GM12873 (cell line): ENCODE results near the gene ADCY5.

Experiments
- CTCF ChIP-seq: IDR thresholded peaks from 2 replicates; pipeline ENCODE4 v1.5.1; 2012; ENCODE audit warnings: low read depth, mild to moderate bottlenecking, moderate library complexity, low read length, control low read depth; ENCODE audit not compliant: insufficient read depth; ENCODE audit errors: missing control alignments

Gene ADCY5

GRCh38 chr3:123296261-123296660 is 152.6 kb downstream of the ADCY5 start:
- no peak for TF ChIP-seq CTCF

- TF ChIP-seq CTCF = no peak
These were observed 153.0 kb downstream of the ADCY5 start for GRCh38 chr3:123295901-123296250.

GRCh38 chr3:123295171-123295900 is 153.6 kb downstream of the ADCY5 start:
- TF ChIP-seq CTCF = no peak

GRCh38 chr3:123294296-123294938 is 154.5 kb downstream of the ADCY5 start:
- no peak for TF ChIP-seq CTCF

- no peak for TF ChIP-seq CTCF
These were observed 156.3 kb downstream of the ADCY5 start for GRCh38 chr3:123292321-123293310.

GRCh38 chr3:123291404-123291803 is 157.5 kb downstream of the ADCY5 start:
- TF ChIP-seq CTCF = no peak

- no peak for TF ChIP-seq CTCF
These were observed 157.9 kb downstream of the ADCY5 start for GRCh38 chr3:123290962-123291361.
